Body of pancreas (tissue), 4 donors: Measurements from ENCODE around the gene CPA3.

Source experiments
- CTCF ChIP-seq, 7 experiments: fragments of 450-650 bp in 4 of 7; fragments of 200-600 bp in 3 of 7; sonication (generic) in 3 of 7; IDR thresholded peaks; one replicate each; pipeline ENCODE4 v1.5.1; 2016 to 2019; ENCODE audit warnings: antibody characterized with exemption in 7 of 7
- POLR2A ChIP-seq, 3 donors: fragments of 450-650 bp; IDR thresholded peaks; one replicate each; pipeline ENCODE4 v1.6.1; 2016; ENCODE audit warnings: antibody characterized with exemption in 3 of 3, mild to moderate bottlenecking in 2 of 3

- TF ChIP-seq POLR2A (IDR thresholded peaks at IDR 0.05), result no peak
- TF ChIP-seq CTCF (IDR thresholded peaks at IDR 0.05), result no peak
Observed at GRCh38 chr3:148873270-148873927, 8.3 kb downstream of the CPA3 start.
